ENCODE measurements around the gene PDZD2.

The PDZD2 gene

DNA sequence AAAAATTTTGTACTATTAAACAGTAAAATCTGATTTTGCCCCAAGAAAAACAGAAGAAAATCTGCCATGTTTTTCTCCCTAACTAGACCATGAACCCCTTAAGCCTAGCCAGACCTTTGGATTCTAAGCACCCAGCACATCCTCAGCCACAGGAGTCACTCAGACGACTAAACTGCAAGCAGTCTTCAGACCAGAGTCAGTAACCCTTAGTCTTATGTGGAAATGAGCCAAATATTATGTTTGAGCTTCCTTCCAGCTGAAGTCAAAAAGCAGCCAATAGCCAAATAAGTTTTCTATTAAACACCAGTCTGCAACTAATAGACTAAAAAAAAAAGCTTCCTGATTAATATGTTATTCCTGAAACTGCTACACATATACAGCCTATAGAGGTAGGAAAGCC, 487.8 kb downstream of the PDZD2 start:
- peaks cover 13% of the 10 kb centered on the region for H3K36me3 ChIP-seq (ENCODE audit: insufficient read depth, low read length)
- H3K9me3 ChIP-seq (ENCODE audit: control insufficient read depth, insufficient read depth, low read length) = no peaks in the 10 kb centered on the region
- H3K4me1 ChIP-seq (ENCODE audit: insufficient read depth, low read length) = no peaks in the 10 kb centered on the region
- H3K9ac ChIP-seq (ENCODE audit: low read depth, low read length) = no peak overlapping the region

DNA sequence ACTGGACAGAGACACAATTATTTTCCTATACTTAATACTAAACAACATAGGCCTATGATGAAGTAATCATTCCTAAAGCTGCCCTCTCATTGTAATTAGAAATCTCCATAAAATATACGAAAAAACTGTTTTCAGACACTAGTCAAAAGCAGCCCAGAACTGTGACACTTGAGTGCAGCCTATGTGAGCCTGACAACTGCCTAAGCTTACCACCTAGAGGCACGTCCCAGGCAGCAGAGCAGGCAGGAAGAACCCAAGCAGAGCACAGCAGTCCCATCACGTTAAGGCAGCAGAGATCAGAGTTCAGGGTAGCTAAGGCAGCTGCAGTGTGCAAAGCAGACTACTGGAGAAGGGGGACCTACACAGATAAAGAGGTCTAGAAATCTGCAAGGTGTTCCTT, 488.8 kb downstream of the PDZD2 start:
- H3K4me1 ChIP-seq (ENCODE audit: insufficient read depth, low read length) = no peaks in the 10 kb centered on the region
- no peak overlapping the region for H3K9ac ChIP-seq (ENCODE audit: low read depth, low read length)
- H3K36me3 ChIP-seq (ENCODE audit: insufficient read depth, low read length) = peaks cover 13% of the 10 kb centered on the region
- H3K9me3 ChIP-seq (ENCODE audit: control insufficient read depth, insufficient read depth, low read length) = no peaks in the 10 kb centered on the region

DNA sequence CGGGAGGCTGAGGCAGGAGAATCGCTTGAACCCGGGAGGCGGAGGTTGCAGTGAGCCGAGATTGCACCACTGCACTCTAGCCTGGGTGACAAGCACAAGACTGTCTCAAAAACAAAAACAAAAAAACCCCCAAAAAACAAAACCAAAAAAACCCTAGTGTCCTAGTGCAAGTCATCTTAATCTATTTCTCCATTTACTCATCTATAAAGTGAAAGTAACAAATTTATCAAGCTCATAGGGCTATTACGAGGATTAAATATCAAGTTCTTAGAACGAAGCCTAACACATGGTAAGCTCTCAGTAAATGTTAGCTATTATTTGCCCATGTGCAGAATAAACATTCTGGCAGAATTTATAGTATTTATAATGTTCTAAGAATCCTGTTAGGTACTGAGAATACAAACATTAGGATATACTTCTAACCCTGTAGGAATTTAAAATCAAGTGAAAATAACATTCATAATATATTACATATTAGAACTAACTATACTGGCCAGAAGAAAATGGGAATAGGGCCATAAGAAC, 490.2 kb downstream of the PDZD2 start:
- Histone ChIP-seq H3K9ac (ENCODE audit: low read depth, low read length) (no peak overlapping the region), H3K36me3 (ENCODE audit: insufficient read depth, low read length) (peaks cover 10% of the 10 kb centered on the region), H3K4me1 (ENCODE audit: insufficient read depth, low read length) (no peaks in the 10 kb centered on the region), H3K9me3 (ENCODE audit: control insufficient read depth, insufficient read depth, low read length) (no peaks in the 10 kb centered on the region)

DNA sequence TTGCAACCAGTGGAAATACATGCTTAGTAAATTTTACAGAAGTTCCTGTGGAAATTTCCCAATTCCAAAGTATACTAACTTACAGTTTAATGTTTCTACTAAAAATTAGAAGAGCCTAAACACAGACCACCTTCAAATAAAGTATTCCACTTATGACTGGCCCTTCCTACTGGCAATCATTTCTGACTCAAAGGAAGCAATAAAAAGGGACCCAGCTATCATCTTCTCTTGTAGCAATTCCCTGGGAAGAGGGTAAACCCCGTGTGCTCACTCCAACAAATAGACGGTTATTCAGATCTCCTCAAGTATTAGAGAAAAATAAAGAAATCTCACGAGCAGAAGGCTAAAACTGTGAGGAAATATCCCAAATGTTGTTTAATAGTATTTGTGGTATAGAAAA, 491.9 kb downstream of the PDZD2 start:
- Histone ChIP-seq H3K4me1 (ENCODE audit: insufficient read depth, low read length) (no peaks in the 10 kb centered on the region), H3K9ac (ENCODE audit: low read depth, low read length) (no peak overlapping the region), H3K9me3 (ENCODE audit: control insufficient read depth, insufficient read depth, low read length) (no peaks in the 10 kb centered on the region), H3K36me3 (ENCODE audit: insufficient read depth, low read length) (peaks cover 1% of the 10 kb centered on the region)

DNA sequence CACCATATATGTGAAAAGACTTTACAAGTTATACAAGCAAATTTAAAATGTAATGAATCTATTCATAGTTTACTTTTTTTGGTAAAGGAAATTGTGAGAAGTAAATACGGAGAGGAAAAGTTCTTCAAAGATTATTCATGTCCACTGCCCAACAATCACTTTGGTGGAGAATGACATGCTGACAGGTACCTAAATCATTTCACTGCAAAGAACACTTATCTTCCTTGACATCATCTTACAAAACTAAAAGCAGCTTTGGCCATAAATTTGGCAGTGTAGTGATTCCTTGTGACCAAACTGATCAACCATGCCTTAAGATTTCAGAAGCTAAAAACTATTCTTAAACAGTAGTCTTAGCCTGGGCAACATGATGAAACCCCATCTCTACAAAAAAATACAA, 492.7 kb downstream of the PDZD2 start:
- H3K4me1 ChIP-seq (ENCODE audit: insufficient read depth, low read length) = no peaks in the 10 kb centered on the region
- H3K36me3 ChIP-seq (ENCODE audit: insufficient read depth, low read length) = no peaks in the 10 kb centered on the region; the same call in none of the 2 replicates
- H3K9me3 ChIP-seq (ENCODE audit: control insufficient read depth, insufficient read depth, low read length) = no peaks in the 10 kb centered on the region
- H3K9ac ChIP-seq (ENCODE audit: low read depth, low read length) = no peak overlapping the region

DNA sequence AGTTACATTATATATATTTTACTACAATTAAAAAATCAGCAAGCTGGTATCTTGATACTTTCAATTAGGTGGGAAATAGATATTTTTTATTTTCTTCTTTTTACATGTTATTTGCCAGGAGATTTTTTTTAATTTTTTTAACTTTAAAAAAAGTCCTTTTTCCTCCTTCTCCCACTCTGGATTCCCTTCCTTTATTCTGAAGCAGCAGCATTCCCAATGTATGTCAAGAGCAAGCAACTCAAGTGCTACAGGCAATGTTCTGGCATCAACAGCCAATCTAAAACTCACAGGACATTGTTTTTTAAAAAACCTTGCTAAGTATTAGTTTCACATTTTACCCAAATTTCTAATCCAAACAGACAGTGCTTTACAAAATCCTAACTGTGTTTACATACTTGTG, 493.8 kb downstream of the PDZD2 start:
- Histone ChIP-seq H3K9me3 (ENCODE audit: control insufficient read depth, insufficient read depth, low read length) (no peaks in the 10 kb centered on the region), H3K36me3 (ENCODE audit: insufficient read depth, low read length) (no peaks in the 10 kb centered on the region; the same call in none of the 2 replicates), H3K4me1 (ENCODE audit: insufficient read depth, low read length) (no peaks in the 10 kb centered on the region), H3K9ac (ENCODE audit: low read depth, low read length) (no peak overlapping the region)

DNA sequence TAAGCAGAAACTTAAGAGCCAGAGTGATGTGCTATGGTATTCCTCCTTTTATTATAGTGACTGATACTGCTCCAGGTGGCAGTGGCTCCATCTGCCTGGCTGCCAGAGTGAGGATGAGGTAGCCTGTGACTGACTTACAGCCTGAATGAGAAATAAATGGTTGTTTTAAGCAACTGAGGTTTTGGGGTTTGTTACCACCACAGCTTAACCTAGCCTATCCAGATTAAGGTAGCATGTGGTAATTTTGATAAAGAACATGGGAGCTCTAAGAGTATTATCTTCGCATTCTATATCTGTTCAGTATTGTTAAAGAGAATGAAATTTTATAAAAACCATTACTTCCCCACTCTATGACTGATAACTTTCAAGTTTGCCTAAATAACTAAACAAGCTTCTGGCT, 496.2 kb downstream of the PDZD2 start:
- Histone ChIP-seq H3K9ac (ENCODE audit: low read depth, low read length) (no peak overlapping the region), H3K9me3 (ENCODE audit: control insufficient read depth, insufficient read depth, low read length) (no peaks in the 10 kb centered on the region), H3K36me3 (ENCODE audit: insufficient read depth, low read length) (peaks cover 6% of the 10 kb centered on the region), H3K4me1 (ENCODE audit: insufficient read depth, low read length) (no peaks in the 10 kb centered on the region)

DNA sequence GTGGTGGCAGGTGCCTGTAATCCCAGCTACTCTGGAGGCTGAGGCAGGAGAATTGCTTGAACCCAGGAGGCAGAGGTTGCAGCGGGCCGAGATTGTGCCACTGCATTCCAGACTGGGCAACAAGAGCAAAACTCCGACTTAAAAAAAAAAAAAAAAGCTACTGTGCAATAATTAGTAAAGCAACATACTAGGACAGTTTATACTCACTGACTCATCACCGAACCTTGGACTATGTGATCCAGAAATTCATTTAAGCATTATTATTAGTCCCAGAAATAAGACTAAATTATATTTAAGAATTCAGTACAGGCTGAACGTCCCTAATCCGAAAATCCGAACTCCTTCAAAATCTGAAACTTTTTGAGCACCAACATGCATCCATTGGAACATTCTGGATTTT, 497.4 kb downstream of the PDZD2 start:
- peaks cover 6% of the 10 kb centered on the region for H3K36me3 ChIP-seq (ENCODE audit: insufficient read depth, low read length)

DNA sequence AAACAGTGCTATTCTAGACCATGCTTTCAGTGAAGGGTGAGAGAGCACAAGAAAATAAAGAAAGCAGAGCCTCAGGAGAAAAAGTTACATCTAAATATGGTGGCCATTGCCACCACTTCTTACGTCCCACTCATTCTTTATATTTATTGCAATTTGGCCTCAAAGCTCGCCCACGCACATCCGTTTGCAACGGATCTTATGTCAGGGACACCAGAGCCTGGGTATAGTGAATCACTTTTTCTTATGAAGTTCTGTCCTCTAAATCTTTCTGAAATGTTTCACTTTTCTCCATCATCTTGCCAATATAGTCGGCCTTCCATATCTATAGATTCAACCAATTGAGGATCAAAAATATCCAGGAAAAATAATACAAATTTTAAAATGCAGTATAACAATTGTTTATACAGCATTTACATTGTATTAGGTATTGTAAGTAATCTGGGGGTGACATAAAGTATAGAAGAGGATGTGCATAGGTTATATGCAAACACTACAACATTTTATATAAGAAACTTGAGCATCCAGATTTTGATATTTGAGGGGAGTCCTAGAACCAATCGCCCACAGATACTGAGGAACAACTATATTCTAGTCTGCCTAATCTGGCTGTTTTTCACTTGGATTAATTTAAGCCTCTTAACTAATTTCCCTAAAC, 500.0 kb downstream of the PDZD2 start:
- peaks cover 6% of the 10 kb centered on the region for H3K36me3 ChIP-seq (ENCODE audit: insufficient read depth, low read length)
- no peaks in the 10 kb centered on the region for H3K9me3 ChIP-seq (ENCODE audit: control insufficient read depth, insufficient read depth, low read length)
- H3K9ac ChIP-seq (ENCODE audit: low read depth, low read length) = no peak overlapping the region
- no peaks in the 10 kb centered on the region for H3K4me1 ChIP-seq (ENCODE audit: insufficient read depth, low read length)

More for the DNA sequence above, 497.4 kb downstream of the PDZD2 start:
- Histone ChIP-seq H3K4me1 (ENCODE audit: insufficient read depth, low read length) (no peaks in the 10 kb centered on the region), H3K9me3 (ENCODE audit: control insufficient read depth, insufficient read depth, low read length) (no peaks in the 10 kb centered on the region), H3K9ac (ENCODE audit: low read depth, low read length) (no peak overlapping the region)

DNA sequence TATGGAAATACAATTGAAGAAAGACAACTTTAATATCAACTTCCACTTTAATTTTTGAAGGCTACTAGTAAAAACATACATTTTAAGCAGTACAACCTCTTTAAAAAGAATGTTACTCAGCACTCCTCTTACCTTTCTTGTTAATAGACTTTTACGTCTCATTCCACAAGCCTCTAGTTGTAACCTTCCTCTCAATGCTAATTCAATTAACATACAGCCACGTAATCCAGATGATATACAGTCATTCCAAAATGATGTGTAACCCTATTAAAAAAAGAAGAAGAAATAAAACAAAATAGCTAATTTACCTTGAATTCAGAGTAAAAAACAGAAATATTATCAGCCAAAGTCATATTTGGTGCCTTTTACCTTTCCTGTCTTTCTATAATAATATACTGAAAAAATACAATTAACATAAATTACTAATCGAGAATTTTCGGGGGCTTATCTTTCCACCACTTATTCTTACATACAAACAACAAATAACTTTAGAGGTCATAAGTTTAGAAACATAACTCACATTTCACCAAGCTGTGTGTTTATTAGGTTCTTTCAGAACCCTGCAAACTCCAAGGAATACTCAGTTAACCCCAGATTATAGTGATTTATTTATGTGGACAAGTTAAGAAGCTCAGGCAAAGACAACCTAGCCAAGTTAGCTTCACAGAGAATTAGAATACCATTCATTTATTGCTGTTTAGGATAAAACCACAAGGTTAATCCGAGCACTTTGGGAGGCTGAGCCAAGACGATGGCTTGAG, 504.9 kb downstream of the PDZD2 start:
- Histone ChIP-seq H3K4me1 (ENCODE audit: insufficient read depth, low read length) (no peaks in the 10 kb centered on the region), H3K36me3 (ENCODE audit: insufficient read depth, low read length) (peaks cover 11% of the 10 kb centered on the region), H3K9ac (ENCODE audit: low read depth, low read length) (no peak overlapping the region), H3K9me3 (ENCODE audit: control insufficient read depth, insufficient read depth, low read length) (no peaks in the 10 kb centered on the region)

DNA sequence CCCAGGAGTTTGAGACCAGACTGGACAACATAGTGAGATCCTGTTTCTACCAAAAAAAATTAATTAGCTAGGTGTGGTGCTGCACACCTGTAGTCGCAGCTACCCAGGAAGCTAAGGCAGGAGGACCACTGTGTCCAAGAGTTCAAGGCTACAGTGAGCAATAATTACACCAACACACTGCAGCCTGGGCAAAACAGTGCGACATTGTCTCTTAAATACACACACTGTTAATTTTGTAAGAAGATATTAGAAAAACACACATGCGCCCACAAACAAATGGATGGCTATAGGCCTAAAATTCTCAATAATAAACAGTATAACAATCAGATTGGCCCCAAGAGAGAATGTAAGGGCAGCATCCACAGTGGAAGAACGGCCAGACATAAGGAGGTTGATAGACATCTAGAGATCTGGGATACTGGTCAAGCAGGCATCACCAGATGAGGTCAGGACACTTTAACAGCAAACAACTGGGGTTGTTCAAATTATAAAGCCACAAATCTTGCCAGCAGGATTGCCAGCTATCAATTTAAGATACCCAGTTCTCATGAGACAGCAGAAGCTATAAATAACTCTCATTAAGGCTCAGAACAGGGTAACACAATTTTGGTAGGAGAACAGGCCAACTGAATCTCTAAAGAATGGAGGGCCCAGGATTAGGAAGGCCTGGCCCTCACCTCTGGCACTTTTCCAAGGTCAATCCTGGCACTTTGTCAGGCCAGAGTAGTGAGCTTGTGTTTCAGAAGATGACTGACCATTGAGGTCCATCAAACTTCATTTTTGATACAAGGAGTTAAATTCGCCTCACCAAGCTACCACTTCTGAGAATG, 505.7 kb downstream of the PDZD2 start:
- Histone ChIP-seq H3K9me3 (ENCODE audit: control insufficient read depth, insufficient read depth, low read length) (no peaks in the 10 kb centered on the region), H3K36me3 (ENCODE audit: insufficient read depth, low read length) (peaks cover 7% of the 10 kb centered on the region), H3K4me1 (ENCODE audit: insufficient read depth, low read length) (no peaks in the 10 kb centered on the region), H3K9ac (ENCODE audit: low read depth, low read length) (no peak overlapping the region)

DNA sequence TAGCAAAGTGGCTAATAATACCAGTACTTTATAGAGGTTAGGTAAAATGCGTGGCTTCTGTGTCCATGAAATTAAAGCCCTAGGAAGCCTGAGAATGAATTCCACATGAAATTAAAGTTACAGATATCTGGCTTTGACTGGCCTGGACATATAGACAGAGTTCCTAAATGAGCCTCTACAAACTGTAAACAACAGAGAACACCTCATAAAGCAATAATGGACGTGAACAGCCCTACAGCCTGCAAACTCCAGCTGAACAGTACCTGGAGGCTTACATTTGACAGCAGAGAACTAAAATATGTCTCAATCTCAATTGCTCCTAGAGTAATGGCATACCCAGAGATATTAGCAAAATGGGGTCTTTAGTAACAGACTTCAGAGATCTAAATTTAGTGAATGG, 506.4 kb downstream of the PDZD2 start:
- no peaks in the 10 kb centered on the region for H3K4me1 ChIP-seq (ENCODE audit: insufficient read depth, low read length)
- H3K9ac ChIP-seq (ENCODE audit: low read depth, low read length) = no peak overlapping the region
- no peaks in the 10 kb centered on the region for H3K9me3 ChIP-seq (ENCODE audit: control insufficient read depth, insufficient read depth, low read length)
- H3K36me3 ChIP-seq (ENCODE audit: insufficient read depth, low read length) = peaks cover 7% of the 10 kb centered on the region

DNA sequence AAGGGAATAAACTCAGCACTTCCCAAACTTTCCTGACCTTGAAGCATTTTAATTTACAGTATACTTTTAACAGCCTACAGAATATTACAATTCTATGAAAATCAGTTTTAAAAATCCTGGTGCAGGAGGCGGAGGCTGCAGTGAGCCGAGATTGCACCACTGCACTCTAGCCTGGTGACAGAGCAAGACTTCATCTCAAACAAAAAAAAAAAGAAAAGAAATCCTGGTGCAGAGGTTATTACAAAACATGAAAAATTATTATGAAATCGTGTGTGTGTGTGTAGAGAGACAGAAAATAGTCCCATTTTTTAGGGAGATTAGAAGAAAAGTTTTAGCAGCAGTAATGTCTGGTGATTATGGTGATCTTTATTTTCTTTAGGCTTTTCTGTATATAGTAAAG, 508.3 kb downstream of the PDZD2 start:
- Histone ChIP-seq H3K9me3 (ENCODE audit: control insufficient read depth, insufficient read depth, low read length) (no peaks in the 10 kb centered on the region), H3K9ac (ENCODE audit: low read depth, low read length) (no peak overlapping the region), H3K4me1 (ENCODE audit: insufficient read depth, low read length) (no peaks in the 10 kb centered on the region), H3K36me3 (ENCODE audit: insufficient read depth, low read length) (peaks cover 7% of the 10 kb centered on the region)

DNA sequence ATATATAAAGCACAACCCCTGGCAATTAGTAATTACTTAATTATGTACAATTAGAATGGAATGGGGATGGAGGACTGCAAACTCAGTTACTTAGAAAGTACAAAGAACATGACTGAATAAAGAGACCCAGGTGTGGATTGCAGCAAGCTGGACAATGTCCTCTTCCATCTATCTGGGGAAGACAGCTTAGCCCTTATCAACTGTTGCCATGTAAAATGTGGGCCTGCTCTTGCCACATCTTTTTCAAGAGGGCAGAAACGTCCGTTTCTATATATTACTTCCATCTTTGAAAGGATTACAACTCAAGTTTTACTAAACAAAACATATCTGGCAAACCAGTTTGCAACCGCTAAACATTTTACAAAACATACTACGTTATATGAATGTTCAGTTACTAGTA, 509.0 kb downstream of the PDZD2 start:
- Histone ChIP-seq H3K36me3 (ENCODE audit: insufficient read depth, low read length) (peaks cover 7% of the 10 kb centered on the region), H3K9ac (ENCODE audit: low read depth, low read length) (no peak overlapping the region), H3K4me1 (ENCODE audit: insufficient read depth, low read length) (no peaks in the 10 kb centered on the region), H3K9me3 (ENCODE audit: control insufficient read depth, insufficient read depth, low read length) (no peaks in the 10 kb centered on the region)
